ENCODE data around the gene ELOVL6.

GRCh38 chr4:110020646-110021443 is 177.6 kb downstream of the ELOVL6 start:
- TF ChIP-seq CTCF (conservative IDR thresholded peaks at IDR 0.05; ENCODE audit: low read depth, low read length) (no peak), EZH2 (IDR thresholded peaks at IDR 0.05; ENCODE audit: low read length, unreplicated experiment) (no peak)
